Right lobe of liver (tissue), 4 donors: ENCODE results near the gene SLC7A4.

Source experiments
- CTCF ChIP-seq, 4 donors: fragments of 200-600 bp in 3 of 4; fragments of 450-650 bp in 1 of 4; IDR thresholded peaks; one replicate each; pipeline versions ENCODE4 v1.5.1 to v1.8.0; 2016 to 2022; ENCODE audit warnings: antibody characterized with exemption in 4 of 4, mild to moderate bottlenecking in 2 of 4
- POLR2A ChIP-seq: fragments of 450-650 bp; IDR thresholded peaks from one replicate; pipeline ENCODE4 v1.6.1; 2017; ENCODE audit warnings: antibody characterized with exemption, mild to moderate bottlenecking
- donor health status: DM: no; HTN: no; CAD: no.
- donor health status: DM: no; HTN: no; CAD: no.
- donor health status: DM: no; HTN: yes; CAD: no.

- TF ChIP-seq CTCF (IDR thresholded peaks at IDR 0.05) (peak in 2 of 4 donors; percentile 14 to 32), POLR2A (no peak)
These were observed 11.4 kb downstream of the SLC7A4 start for GRCh38 chr22:21020802-21021429.
